ENCODE data around the gene CHN2.

- TF ChIP-seq CTCF (conservative IDR thresholded peaks at IDR 0.05; ENCODE audit: low read depth, low read length): no peak
- no peak for TF ChIP-seq EZH2 (IDR thresholded peaks at IDR 0.05; ENCODE audit: low read length, unreplicated experiment)
- TF ChIP-seq EZH2phosphoT487 (IDR thresholded peaks at IDR 0.05; ENCODE audit: borderline replicate concordance, low read length): no peak
Measured at GRCh38 chr7:29449569-29450260, 255.1 kb downstream of the CHN2 start.
